Astrocyte of the cerebellum (primary cell): ENCODE results near the gene HDAC9.

ENCODE experiments used
- DNase-seq: peaks from one replicate; pipeline ENCODE4 v3.0.0-alpha.2; 2011; ENCODE audit warnings: low read depth
- H3K4me3 ChIP-seq: 2 replicates; pipeline ENCODE4 v1.5.1; 2011; ENCODE audit warnings: mild to moderate bottlenecking, low read depth, low read length, moderate library complexity
- CTCF ChIP-seq: IDR thresholded peaks from 2 replicates; pipeline ENCODE4 v1.5.1; 2012; ENCODE audit warnings: low read length, low read depth, moderate library complexity, mild to moderate bottlenecking; ENCODE audit errors: missing control alignments
- in situ Hi-C: cut with HindIII; loops from 2 replicates; pipeline ENCODE4 v1.10.0; 2017; ENCODE audit warnings: low sequenced_read_pairs

The HDAC9 gene

GRCh38 chr7:18517646-18518045 is 22.1 kb downstream of the HDAC9 start:
- no peak for DNase-seq
- H3K4me3 ChIP-seq, result no peak overlapping the region
- no peak for TF ChIP-seq CTCF
- in situ Hi-C loops, result no loop called here

- TF ChIP-seq CTCF, result no peak
- in situ Hi-C loops, result no loop called here
- DNase-seq, result no peak
- no peak overlapping the region for H3K4me3 ChIP-seq
These were observed 23.0 kb downstream of the HDAC9 start for GRCh38 chr7:18518555-18518954.

GRCh38 chr7:18520450-18521235 is 25.1 kb downstream of the HDAC9 start:
- no peak overlapping the region for H3K4me3 ChIP-seq
- TF ChIP-seq CTCF, result no peak
- in situ Hi-C loops, result no loop called here
- no peak for DNase-seq

GRCh38 chr7:18521236-18521589 is 25.7 kb downstream of the HDAC9 start:
- DNase-seq, result no peak
- no peak overlapping the region for H3K4me3 ChIP-seq
- in situ Hi-C loops, result no loop called here
- TF ChIP-seq CTCF, result no peak

GRCh38 chr7:18521945-18522566 is 26.5 kb downstream of the HDAC9 start:
- in situ Hi-C loops, result no loop called here
- no peak overlapping the region for H3K4me3 ChIP-seq
- TF ChIP-seq CTCF, result no peak
- DNase-seq, result no peak

GRCh38 chr7:18524248-18524647 is 28.7 kb downstream of the HDAC9 start:
- in situ Hi-C loops, result no loop called here
- no peak for DNase-seq
- TF ChIP-seq CTCF, result no peak

More at GRCh38 chr7:18524248-18524647, 28.7 kb downstream of the HDAC9 start:
- no peak overlapping the region for H3K4me3 ChIP-seq
